Gastrocnemius medialis (tissue), 4 donors: Measurements from ENCODE around the gene MED12. TPM values are rescaled to one million over a fixed set of nuclear protein-coding genes. Genes with fewer than 3 reads are reported as not detected.

Source experiments
- ATAC-seq, 2 donors: fragments of 150-250 bp; one replicate each; pipeline ENCODE4 v1.9.1; 2016
- DNase-seq, 2 donors: peaks; one replicate each; pipeline ENCODE4 v3.0.0-alpha.2; 2019
- H3K27ac ChIP-seq, 4 donors: fragments of 200-600 bp; sonication (generic); 1 replicate in 1 of 4; 2 replicates in 3 of 4; pipeline ENCODE4 v1.5.1; 2016 to 2018; ENCODE audit warnings: mild to moderate bottlenecking in 2 of 4, moderate library complexity in 1 of 4
- H3K27me3 ChIP-seq, 3 donors: fragments of 200-600 bp; sonication (generic) in 2 of 3; 1 replicate in 1 of 3; 2 replicates in 2 of 3; pipeline versions ENCODE4 v1.5.1 to v1.6.0; 2016 to 2019; ENCODE audit warnings: mild to moderate bottlenecking in 1 of 3, moderate library complexity in 1 of 3
- H3K36me3 ChIP-seq, 2 donors: fragments of 200-600 bp; sonication (generic) in 1 of 2; one replicate each; pipeline ENCODE4 v1.5.1; 2017 to 2018
- H3K4me1 ChIP-seq, 2 donors: fragments of 200-600 bp; sonication (generic) in 1 of 2; one replicate each; pipeline ENCODE4 v1.5.1; 2016 to 2017; ENCODE audit warnings: mild to moderate bottlenecking in 2 of 2
- H3K4me3 ChIP-seq, 4 donors: fragments of 200-600 bp; sonication (generic) in 3 of 4; 1 replicate in 1 of 4; 2 replicates in 3 of 4; pipeline ENCODE4 v1.5.1; 2016 to 2019; ENCODE audit warnings: mild to moderate bottlenecking in 2 of 4
- H3K9me3 ChIP-seq, 3 donors: fragments of 200-600 bp; sonication (generic) in 2 of 3; 1 replicate in 1 of 3; 2 replicates in 2 of 3; pipeline ENCODE4 v1.5.1; 2016 to 2019
- POLR2A ChIP-seq, 2 donors: fragments of 450-650 bp; IDR thresholded peaks; one replicate each; pipeline ENCODE4 v1.6.1; 2017; ENCODE audit warnings: antibody characterized with exemption in 2 of 2, mild to moderate bottlenecking in 2 of 2, moderate library complexity in 2 of 2
- in situ Hi-C, 4 donors: fragments of 200-750 bp; cut with MboI; loops; one replicate each; pipeline versions ENCODE4 v1.15.0 to v1.8.0; 2017; ENCODE audit warnings: low sequenced_read_pairs in 4 of 4
- intact Hi-C: fragments of 100-400 bp; cut with DNase I; formaldehyde crosslinking; loops from one replicate; pipeline ENCODE4 v1.15.1; 2023; ENCODE audit warnings: low total_unique reads
- total RNA-seq, 4 donors: library from RNA; depleted of rRNA; stranded (reverse); fragments of >200 nt; gene quantifications; one replicate each; pipeline versions ENCODE4 v1.1.0 to v1.2.3, GENCODE V29; 2016
- TF ChIP-seq, protein P1 (sequence below), 5 experiments: fragments of 450-650 bp in 3 of 5; fragments of 200-600 bp in 2 of 5; sonication (generic) in 2 of 5; IDR thresholded peaks in 4 of 5; conservative IDR thresholded peaks in 1 of 5; 1 replicate in 4 of 5; 2 replicates in 1 of 5; pipeline ENCODE4 v1.5.1; 2016 to 2019; ENCODE audit warnings: antibody characterized with exemption in 5 of 5, mild to moderate bottlenecking in 3 of 5, moderate library complexity in 3 of 5

The MED12 gene
- total RNA-seq, 4 donors from 2014 or later: 11.8 to 25.5 (median 17.4) TPM

DNA sequence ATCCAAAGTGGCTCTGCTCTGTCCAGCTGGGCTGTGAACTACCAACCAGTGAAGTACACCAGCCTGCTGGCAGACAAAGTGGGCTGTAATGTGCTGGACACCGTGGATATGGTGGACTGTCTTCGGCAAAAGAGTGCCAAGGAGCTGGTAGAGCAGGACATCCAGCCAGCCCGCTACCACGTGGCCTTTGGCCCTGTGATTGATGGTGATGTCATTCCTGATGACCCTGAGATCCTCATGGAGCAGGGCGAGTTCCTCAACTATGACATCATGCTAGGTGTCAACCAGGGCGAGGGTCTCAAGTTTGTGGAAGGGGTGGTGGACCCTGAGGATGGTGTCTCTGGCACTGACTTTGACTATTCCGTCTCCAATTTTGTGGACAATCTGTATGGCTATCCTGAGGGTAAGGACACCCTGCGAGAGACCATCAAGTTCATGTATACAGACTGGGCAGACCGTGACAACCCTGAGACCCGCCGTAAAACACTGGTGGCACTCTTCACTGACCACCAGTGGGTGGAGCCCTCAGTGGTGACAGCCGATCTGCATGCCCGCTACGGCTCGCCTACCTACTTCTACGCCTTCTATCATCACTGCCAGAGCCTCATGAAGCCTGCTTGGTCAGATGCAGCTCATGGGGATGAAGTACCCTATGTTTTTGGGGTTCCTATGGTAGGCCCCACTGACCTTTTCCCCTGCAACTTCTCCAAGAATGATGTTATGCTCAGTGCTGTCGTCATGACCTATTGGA lies 48.8 kb downstream of the MED12 start:
- no peaks in the 10 kb centered on the region for H3K9me3 ChIP-seq
- no peaks in the 10 kb centered on the region for H3K27me3 ChIP-seq
- no peaks in the 10 kb centered on the region for H3K4me1 ChIP-seq
- intact Hi-C loops: no loop called here
- in situ Hi-C loops: loop anchor here in 1 of 4 donors (25.0 kb wide), 1 partner anchor 180 kb away; no protein-coding TSS in a partner anchor
- no peak overlapping the region for H3K4me3 ChIP-seq
- no peak for TF ChIP-seq POLR2A (IDR thresholded peaks at IDR 0.05)
- TF ChIP-seq, protein P1, sequence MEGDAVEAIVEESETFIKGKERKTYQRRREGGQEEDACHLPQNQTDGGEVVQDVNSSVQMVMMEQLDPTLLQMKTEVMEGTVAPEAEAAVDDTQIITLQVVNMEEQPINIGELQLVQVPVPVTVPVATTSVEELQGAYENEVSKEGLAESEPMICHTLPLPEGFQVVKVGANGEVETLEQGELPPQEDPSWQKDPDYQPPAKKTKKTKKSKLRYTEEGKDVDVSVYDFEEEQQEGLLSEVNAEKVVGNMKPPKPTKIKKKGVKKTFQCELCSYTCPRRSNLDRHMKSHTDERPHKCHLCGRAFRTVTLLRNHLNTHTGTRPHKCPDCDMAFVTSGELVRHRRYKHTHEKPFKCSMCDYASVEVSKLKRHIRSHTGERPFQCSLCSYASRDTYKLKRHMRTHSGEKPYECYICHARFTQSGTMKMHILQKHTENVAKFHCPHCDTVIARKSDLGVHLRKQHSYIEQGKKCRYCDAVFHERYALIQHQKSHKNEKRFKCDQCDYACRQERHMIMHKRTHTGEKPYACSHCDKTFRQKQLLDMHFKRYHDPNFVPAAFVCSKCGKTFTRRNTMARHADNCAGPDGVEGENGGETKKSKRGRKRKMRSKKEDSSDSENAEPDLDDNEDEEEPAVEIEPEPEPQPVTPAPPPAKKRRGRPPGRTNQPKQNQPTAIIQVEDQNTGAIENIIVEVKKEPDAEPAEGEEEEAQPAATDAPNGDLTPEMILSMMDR (IDR thresholded peaks at IDR 0.05 in 4 of 5, conservative IDR thresholded peaks at IDR 0.05 in 1 of 5): no peak
- H3K27ac ChIP-seq: no peak overlapping the region
- ATAC-seq: no peak
- no peaks in the 10 kb centered on the region for H3K36me3 ChIP-seq
- DNase-seq: no peak

DNA sequence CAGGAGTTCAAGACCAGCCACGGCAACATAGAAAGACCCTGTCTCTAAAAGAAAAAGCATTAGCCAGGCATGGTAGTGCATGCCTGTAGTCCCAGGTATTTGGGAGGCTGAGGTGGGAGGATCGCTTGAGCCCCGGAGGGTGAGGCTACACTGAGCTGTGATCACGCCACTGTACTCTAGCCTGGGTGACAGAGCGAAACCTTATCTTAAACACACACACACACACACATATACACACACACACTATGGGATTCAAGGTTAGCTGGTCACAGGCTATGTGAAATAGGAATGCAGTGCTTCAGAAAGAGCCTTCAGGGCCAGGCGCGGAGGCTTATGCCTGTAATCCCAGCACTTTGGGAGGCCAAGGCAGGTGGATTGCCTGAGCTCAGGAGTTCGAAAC lies 49.7 kb downstream of the MED12 start:
- H3K27ac ChIP-seq: no peak overlapping the region
- DNase-seq (no peak), ATAC-seq (no peak)
- no peak overlapping the region for H3K4me3 ChIP-seq
- TF ChIP-seq POLR2A (IDR thresholded peaks at IDR 0.05): no peak
- TF ChIP-seq, protein P1 (IDR thresholded peaks at IDR 0.05 in 4 of 5, conservative IDR thresholded peaks at IDR 0.05 in 1 of 5): no peak
- H3K4me1 ChIP-seq: no peaks in the 10 kb centered on the region
- intact Hi-C loops: no loop called here
- in situ Hi-C loops: loop anchor here in 1 of 4 donors (25.0 kb wide), 1 partner anchor 181 kb away; no protein-coding TSS in a partner anchor
- H3K27me3 ChIP-seq: no peaks in the 10 kb centered on the region
- no peaks in the 10 kb centered on the region for H3K36me3 ChIP-seq
- no peaks in the 10 kb centered on the region for H3K9me3 ChIP-seq

DNA sequence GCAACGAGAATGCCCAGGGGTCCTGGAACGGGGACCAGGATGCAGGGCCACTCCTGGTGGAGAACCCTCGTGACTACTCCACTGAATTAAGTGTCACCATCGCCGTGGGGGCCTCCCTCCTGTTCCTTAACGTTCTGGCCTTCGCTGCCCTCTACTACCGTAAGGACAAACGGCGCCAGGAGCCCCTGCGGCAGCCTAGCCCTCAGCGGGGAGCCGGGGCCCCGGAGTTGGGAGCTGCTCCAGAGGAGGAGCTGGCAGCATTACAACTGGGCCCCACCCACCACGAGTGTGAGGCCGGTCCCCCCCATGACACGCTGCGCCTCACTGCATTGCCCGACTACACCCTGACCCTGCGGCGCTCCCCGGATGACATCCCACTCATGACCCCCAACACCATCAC lies 51.2 kb downstream of the MED12 start:
- TF ChIP-seq, protein P1 (IDR thresholded peaks at IDR 0.05 in 4 of 5, conservative IDR thresholded peaks at IDR 0.05 in 1 of 5): no peak
- no peak for TF ChIP-seq POLR2A (IDR thresholded peaks at IDR 0.05)

DNA sequence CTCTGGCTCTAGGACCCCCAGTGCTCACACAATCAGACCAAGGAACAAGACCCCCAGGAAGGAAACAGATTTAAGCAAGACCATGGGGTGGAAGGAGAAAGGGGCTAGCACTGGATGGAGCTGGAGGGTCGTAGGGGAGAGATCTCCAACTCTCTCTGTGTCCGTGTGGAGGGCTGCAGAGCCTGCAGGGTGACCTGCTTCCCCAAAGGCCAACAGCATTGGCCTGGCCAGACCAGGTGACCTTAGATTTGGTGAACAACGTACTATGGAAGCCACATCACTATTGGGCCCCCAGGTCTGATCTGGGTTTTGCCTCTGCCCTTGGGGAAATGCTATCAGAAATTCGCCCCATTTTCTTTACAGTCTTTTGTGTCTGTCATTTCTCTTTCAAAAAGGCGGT lies 52.3 kb downstream of the MED12 start:
- no peak overlapping the region for H3K4me3 ChIP-seq
- intact Hi-C loops: no loop called here
- H3K36me3 ChIP-seq: no peaks in the 10 kb centered on the region
- no peaks in the 10 kb centered on the region for H3K27me3 ChIP-seq
- TF ChIP-seq, protein P1 (IDR thresholded peaks at IDR 0.05 in 4 of 5, conservative IDR thresholded peaks at IDR 0.05 in 1 of 5): no peak
- no peak for TF ChIP-seq POLR2A (IDR thresholded peaks at IDR 0.05)
- in situ Hi-C loops: loop anchor here in 2 of 4 donors (10.0 to 25.0 kb wide), 2 partner anchors 183 to 406 kb away; no protein-coding TSS in a partner anchor
- H3K4me1 ChIP-seq: no peaks in the 10 kb centered on the region
- no peak overlapping the region for H3K27ac ChIP-seq
- DNase-seq (no peak), ATAC-seq (no peak)
- no peaks in the 10 kb centered on the region for H3K9me3 ChIP-seq

More for the DNA sequence above, 51.2 kb downstream of the MED12 start:
- intact Hi-C loops (no loop called here), in situ Hi-C loops (loop anchor here in 1 of 4 donors (25.0 kb wide), 1 partner anchor 182 kb away; no protein-coding TSS in a partner anchor)
- no peaks in the 10 kb centered on the region for H3K36me3 ChIP-seq
- no peaks in the 10 kb centered on the region for H3K4me1 ChIP-seq
- DNase-seq: no peak
- ATAC-seq: no peak
- no peak overlapping the region for H3K4me3 ChIP-seq
- H3K27me3 ChIP-seq: no peaks in the 10 kb centered on the region
- no peaks in the 10 kb centered on the region for H3K9me3 ChIP-seq
- H3K27ac ChIP-seq: no peak overlapping the region
